Stimulated activated memory B cell treated with anti-CD40 and anti-IgM and Interleukin-4, amounts not matched to agents 10 μg/mL and 1 μg/mL and 100 μg/mL, for 72 hours (primary cell): ENCODE measurements around the gene PDGFA.
A peak's percentile ranks its signal among the peaks of the same experiment; 100 is the strongest.

Experiments used
- ATAC-seq: fragments of 150-1000 bp; cut with Tn5 transposase; 2 replicates; pipeline ENCODE4 v1.10.0; 2021
- H3K27ac Mint-ChIP-seq: one replicate; pipeline ENCODE4 v1.8.0; 2022; ENCODE audit warnings: mild to moderate bottlenecking, mixed read lengths
- H3K27me3 Mint-ChIP-seq: one replicate; pipeline ENCODE4 v1.8.0; 2022; ENCODE audit warnings: mixed read lengths
- H3K36me3 Mint-ChIP-seq: one replicate; pipeline ENCODE4 v1.8.0; 2022; ENCODE audit warnings: mixed read lengths
- H3K4me1 Mint-ChIP-seq: one replicate; pipeline ENCODE4 v1.8.0; 2022; ENCODE audit warnings: mixed read lengths
- H3K4me3 Mint-ChIP-seq: one replicate; pipeline ENCODE4 v1.8.0; 2022; ENCODE audit warnings: mild to moderate bottlenecking, moderate library complexity, mixed read lengths
- H3K9me3 Mint-ChIP-seq: one replicate; pipeline ENCODE4 v1.8.0; 2022; ENCODE audit warnings: mixed read lengths

The PDGFA gene

GRCh38 chr7:517774-518629, 1.6 kb downstream of the PDGFA start:
- peaks cover 43% of the 10 kb centered on the region for H3K27me3 Mint-ChIP-seq
- H3K4me1 Mint-ChIP-seq = peaks cover 21% of the 10 kb centered on the region
- H3K27ac Mint-ChIP-seq = no peak overlapping the region
- H3K36me3 Mint-ChIP-seq = no peaks in the 10 kb centered on the region
- no peak for ATAC-seq
- peak overlapping the region; percentile 80 for H3K4me3 Mint-ChIP-seq
- H3K9me3 Mint-ChIP-seq = no peaks in the 10 kb centered on the region

DNA sequence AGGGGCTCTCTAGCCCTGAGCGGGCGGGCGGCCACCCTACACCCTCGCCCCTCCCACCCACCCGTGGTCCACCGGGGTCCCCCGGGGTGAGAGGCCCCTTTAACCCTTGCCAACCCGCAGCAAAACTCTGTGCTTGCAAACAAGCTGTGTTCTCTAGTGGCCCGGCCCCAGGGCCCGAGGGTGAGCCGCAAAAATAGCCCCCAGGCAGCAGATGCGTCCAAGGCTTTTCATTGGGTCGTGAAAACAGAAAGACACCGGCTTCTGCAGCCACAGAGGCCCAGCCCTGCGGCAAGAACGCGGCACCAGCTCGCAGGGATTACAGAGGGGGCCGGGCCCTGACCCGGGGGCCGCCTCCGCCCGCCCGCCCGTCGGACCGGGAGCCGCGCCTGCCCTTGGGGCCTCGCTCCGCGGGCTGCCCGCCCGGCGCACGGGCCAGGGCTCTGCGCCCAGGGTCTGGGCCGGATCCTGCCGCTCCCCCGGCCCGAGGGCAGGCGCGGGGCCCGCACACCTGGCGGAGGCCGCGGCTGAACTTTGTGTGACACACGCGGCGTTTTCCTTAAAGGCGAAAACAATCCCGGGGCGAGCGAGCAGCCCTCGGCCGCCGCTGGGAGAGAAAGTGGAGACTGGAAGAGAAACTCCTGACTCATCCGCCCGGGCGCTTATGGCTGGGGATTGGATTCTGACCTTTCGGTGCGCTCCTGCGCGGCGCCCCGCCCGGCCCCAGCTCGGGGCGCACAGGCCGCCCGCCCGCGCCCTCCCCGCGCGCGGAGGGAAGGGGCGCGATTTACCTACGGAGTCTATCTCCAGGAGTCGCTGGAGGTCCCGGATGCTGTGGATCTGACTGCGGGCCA, 2.8 kb downstream of the PDGFA start:
- Mint-ChIP-seq H3K4me3 (no peak overlapping the region), H3K36me3 (no peaks in the 10 kb centered on the region), H3K27ac (no peak overlapping the region), H3K27me3 (peaks cover 43% of the 10 kb centered on the region), H3K4me1 (peaks cover 15% of the 10 kb centered on the region), H3K9me3 (no peaks in the 10 kb centered on the region)
- ATAC-seq = no peak

GRCh38 chr7:516216-516605, 3.4 kb downstream of the PDGFA start:
- no peak overlapping the region for H3K4me3 Mint-ChIP-seq
- H3K27me3 Mint-ChIP-seq = peaks cover 39% of the 10 kb centered on the region

GRCh38 chr7:515628-516027, 4.0 kb downstream of the PDGFA start:
- no peaks in the 10 kb centered on the region for H3K36me3 Mint-ChIP-seq
- ATAC-seq = no peak
- H3K4me1 Mint-ChIP-seq = peaks cover 7% of the 10 kb centered on the region
- peaks cover 34% of the 10 kb centered on the region for H3K27me3 Mint-ChIP-seq
- H3K4me3 Mint-ChIP-seq = no peak overlapping the region
- H3K27ac Mint-ChIP-seq = no peak overlapping the region
- no peaks in the 10 kb centered on the region for H3K9me3 Mint-ChIP-seq

More at GRCh38 chr7:516216-516605, 3.4 kb downstream of the PDGFA start:
- Mint-ChIP-seq H3K4me1 (peaks cover 12% of the 10 kb centered on the region), H3K9me3 (no peaks in the 10 kb centered on the region), H3K36me3 (no peaks in the 10 kb centered on the region), H3K27ac (no peak overlapping the region)
- ATAC-seq = no peak

DNA sequence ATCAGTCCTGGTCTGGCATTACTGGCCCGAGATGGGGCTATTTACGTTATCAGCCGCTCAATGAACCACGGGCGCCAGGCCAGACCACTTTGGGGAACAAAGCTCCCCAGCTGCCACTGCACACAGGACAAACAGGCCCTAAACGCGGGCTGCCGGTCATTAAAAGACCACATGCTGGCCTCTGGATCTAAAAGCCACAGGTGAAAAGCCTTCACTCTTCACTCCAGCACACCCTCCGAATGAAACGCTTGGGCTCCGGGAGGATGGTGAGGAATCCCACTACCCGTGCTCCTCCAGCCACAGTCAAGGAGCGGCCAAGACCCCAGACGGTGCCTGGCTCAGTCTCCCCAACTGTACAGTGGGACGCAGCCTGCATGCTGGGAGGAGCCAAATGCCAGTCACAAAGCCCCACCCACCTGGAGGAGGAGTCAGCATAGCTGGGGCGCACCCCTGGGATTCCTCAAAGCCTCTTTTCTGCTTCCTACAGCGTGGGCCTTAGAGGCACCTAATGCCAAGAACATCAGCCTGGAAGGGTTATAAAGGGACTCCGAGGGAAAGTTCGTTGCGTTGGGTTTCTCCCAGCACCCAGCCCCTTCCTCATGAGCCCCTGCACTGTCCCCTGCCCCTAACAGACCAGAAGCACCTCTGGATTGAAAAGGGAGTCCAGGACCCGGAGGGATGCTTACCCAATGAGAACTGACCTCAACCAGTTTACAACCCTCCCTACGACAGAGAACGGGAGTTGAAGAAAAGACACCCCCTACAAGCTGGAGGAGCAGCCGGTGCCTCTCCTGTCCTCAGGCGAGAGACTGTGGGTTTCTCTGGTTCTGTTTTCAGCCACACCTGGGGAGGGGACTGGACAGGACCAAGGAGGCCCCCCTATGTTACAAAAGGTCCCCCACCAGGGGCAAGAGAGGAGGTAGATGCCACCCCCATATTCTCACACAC, 4.7 kb downstream of the PDGFA start:
- H3K4me1 Mint-ChIP-seq = peaks cover 7% of the 10 kb centered on the region
- H3K27ac Mint-ChIP-seq = no peak overlapping the region
- H3K4me3 Mint-ChIP-seq = no peak overlapping the region

DNA sequence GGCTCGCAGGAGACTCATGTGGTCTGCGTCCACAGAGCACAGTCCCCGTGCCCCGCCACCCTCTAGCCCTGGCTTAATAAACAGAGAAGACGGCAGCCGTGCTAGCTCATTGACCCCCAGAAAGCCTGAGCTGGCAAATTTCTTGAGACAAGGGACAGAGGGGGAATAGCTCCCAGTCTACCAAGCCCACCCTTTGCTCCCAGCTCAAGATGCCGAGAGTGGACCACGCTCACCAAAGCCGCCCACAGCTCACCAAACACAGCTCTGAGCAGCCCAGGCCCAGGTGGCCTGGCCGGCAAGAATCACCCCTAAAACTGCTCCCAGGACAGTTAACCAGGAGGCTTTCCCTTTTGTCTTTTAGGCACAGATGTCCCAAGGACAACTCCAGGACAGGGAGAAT, 5.4 kb downstream of the PDGFA start:
- no peak for ATAC-seq

More for the DNA sequence above, 4.7 kb downstream of the PDGFA start:
- Mint-ChIP-seq H3K36me3 (no peaks in the 10 kb centered on the region), H3K9me3 (no peaks in the 10 kb centered on the region), H3K27me3 (peaks cover 34% of the 10 kb centered on the region)
- no peak for ATAC-seq

DNA sequence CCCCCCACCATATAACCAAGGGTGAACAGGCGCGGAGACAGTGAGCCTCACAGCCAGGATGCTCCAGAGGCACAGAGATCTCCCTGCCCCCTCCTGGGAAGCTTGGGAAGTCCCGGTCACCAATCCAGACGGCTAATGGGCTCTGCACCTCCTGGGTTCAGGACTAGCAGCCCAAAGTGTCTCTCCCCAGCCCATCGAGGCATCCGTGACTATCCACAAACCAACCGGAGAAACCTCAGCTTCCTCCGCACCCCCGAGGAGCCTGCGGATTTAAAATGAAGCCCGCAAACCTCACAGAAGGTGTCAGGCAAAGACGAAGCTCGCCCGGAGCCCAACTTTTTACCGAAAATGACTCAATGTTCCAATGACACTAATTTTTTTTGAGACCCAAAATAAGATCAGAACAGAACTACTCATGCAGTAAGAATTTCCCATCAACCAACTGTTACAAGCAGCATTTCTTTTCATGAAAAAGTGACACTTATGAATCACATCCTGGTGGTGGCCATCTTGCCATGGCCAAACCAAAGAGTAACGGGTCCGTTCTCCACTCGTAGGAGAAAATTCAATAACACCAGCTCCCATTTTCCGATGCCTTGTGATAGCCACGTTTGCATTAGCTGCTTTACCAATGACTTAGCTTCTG, 6.0 kb downstream of the PDGFA start:
- H3K4me3 Mint-ChIP-seq = no peak overlapping the region
- peaks cover 30% of the 10 kb centered on the region for H3K27me3 Mint-ChIP-seq
- no peaks in the 10 kb centered on the region for H3K9me3 Mint-ChIP-seq
- ATAC-seq = no peak
- no peaks in the 10 kb centered on the region for H3K36me3 Mint-ChIP-seq
- no peak overlapping the region for H3K27ac Mint-ChIP-seq
- peaks cover 7% of the 10 kb centered on the region for H3K4me1 Mint-ChIP-seq

More for the DNA sequence above, 5.4 kb downstream of the PDGFA start:
- Mint-ChIP-seq H3K9me3 (no peaks in the 10 kb centered on the region), H3K4me1 (peaks cover 7% of the 10 kb centered on the region), H3K36me3 (no peaks in the 10 kb centered on the region), H3K27me3 (peaks cover 34% of the 10 kb centered on the region), H3K4me3 (no peak overlapping the region), H3K27ac (no peak overlapping the region)

DNA sequence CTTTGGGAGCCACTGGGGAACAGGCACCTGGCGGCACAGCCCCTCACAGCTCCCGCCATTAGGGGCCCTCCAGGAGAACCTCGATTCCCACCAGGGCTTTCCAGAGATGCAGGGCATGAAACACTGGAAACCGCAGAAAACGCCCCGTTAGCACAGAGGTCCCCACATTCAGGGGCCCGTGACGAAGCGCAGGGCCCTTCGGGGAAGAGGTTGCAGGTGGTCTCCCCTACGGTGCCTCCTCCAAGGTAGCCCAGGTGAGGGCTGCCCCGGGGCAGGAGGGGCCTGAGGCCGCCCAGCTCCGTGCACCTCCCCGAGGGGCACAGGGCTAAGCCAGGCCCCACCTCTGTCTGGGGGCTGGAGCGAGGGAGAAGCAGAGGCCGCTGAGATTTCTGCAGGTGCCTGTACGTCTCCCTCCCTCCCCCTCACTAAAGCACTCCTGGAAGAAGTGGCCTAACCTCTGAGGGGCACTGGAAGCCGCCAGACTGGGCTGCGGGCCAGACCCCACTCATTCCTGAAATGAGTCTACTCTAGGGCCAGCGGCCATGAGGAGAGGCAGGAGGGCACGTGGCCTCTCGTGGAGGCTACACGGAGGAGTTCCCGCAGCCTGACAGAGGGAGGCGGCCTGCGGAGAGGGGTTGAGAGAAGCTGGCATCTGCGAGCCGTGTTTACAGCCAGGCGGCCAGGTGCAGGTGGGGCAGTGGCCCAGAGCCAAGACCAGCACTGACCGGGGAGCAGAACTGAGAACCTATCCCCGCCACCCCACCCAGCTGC, 6.9 kb downstream of the PDGFA start:
- no peak overlapping the region for H3K4me3 Mint-ChIP-seq
- no peak overlapping the region for H3K27ac Mint-ChIP-seq
- H3K36me3 Mint-ChIP-seq = no peaks in the 10 kb centered on the region
- peaks cover 2% of the 10 kb centered on the region for H3K4me1 Mint-ChIP-seq
- H3K9me3 Mint-ChIP-seq = no peaks in the 10 kb centered on the region
- no peak for ATAC-seq
- H3K27me3 Mint-ChIP-seq = peaks cover 21% of the 10 kb centered on the region

GRCh38 chr7:512146-512510, 7.5 kb downstream of the PDGFA start:
- Mint-ChIP-seq H3K27me3 (peaks cover 18% of the 10 kb centered on the region), H3K4me1 (no peaks in the 10 kb centered on the region), H3K4me3 (no peak overlapping the region), H3K9me3 (no peaks in the 10 kb centered on the region), H3K36me3 (no peaks in the 10 kb centered on the region), H3K27ac (no peak overlapping the region)
- ATAC-seq = no peak

DNA sequence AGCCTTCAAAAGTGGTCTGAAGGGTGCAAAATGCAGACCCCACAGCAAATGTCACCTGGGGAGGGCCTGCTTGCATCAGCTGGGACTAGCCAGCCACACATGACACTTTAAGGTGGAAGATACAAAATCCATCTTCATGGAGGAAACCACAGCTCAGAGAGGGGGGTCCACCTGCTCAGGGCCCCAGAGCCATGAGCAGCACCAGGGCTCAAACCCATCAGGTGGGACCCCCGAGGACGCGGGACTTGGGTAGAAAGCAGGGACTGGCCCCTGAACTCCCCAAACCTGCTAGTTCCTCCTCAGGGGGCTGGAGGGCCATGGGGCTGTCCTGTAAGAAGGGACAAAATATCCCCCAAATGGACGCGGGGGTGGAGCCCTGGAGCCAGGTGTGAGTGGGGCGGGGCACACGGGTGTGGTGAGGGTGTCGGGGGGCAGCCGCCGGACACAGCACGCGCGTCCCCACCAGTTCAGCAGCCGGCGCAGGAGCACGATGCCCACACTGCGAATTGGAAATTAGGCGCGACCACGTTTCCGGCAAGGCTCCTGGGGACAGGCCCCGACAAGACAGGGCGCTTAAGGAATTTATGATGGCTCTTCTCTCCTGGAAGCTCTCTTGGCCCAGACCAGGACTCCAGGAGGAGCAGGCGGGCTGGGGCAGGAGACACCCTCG, 8.0 kb downstream of the PDGFA start:
- Mint-ChIP-seq H3K9me3 (no peaks in the 10 kb centered on the region), H3K27ac (no peak overlapping the region), H3K36me3 (no peaks in the 10 kb centered on the region), H3K27me3 (peaks cover 18% of the 10 kb centered on the region), H3K4me1 (no peaks in the 10 kb centered on the region), H3K4me3 (no peak overlapping the region)
- ATAC-seq = no peak

DNA sequence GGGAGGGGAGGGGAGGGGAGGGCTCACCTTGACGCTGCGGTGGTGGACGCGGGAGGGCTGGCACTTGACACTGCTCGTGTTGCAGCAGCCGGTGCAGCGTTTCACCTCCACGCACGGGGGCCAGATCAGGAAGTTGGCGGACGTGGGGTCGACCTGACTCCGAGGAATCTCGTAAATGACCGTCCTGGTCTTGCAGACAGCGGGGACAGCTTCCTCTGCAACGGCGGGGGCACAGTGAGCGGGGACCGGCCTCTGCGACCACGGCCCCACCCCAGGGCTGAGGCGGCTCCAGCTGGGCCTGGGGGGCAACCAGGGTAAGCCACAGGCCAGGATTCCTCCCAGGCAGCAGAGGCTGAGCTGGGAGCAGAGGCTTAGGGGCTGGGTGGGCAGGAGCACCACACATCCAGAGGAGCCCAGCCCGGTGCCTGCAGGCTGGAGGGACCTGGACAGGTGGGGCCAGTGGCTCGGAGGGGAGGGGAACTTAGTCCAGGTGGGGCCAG, 8.8 kb downstream of the PDGFA start:
- Mint-ChIP-seq H3K4me1 (no peaks in the 10 kb centered on the region), H3K27me3 (peaks cover 12% of the 10 kb centered on the region), H3K9me3 (no peaks in the 10 kb centered on the region), H3K36me3 (no peaks in the 10 kb centered on the region), H3K4me3 (no peak overlapping the region), H3K27ac (no peak overlapping the region)
- no peak for ATAC-seq

DNA sequence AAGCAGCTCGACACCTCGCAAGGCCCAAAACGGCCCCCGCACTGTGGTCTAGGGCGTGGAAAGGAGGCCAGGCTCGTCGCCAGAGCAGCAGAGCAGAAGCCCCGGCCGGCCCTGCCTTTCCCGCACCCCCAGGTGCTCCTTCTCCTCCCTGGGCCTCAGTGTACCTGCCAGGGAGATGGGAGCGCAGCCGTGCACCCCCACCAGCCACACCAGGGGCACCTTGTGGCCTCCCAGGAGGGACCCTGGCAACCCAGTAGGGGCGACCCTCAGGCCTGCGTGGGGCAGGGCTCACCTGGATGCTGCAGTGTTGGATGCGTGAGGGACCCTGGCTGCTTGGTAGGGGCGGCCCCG, 9.5 kb downstream of the PDGFA start:
- H3K9me3 Mint-ChIP-seq = no peaks in the 10 kb centered on the region
- peak; percentile 18 for ATAC-seq
- H3K4me3 Mint-ChIP-seq = no peak overlapping the region
- H3K27me3 Mint-ChIP-seq = peaks cover 5% of the 10 kb centered on the region
- H3K36me3 Mint-ChIP-seq = no peaks in the 10 kb centered on the region
- H3K4me1 Mint-ChIP-seq = no peaks in the 10 kb centered on the region
- H3K27ac Mint-ChIP-seq = no peak overlapping the region

- Mint-ChIP-seq H3K4me1 (no peaks in the 10 kb centered on the region), H3K27me3 (no peaks in the 10 kb centered on the region), H3K9me3 (no peaks in the 10 kb centered on the region), H3K27ac (no peak overlapping the region), H3K4me3 (no peak overlapping the region), H3K36me3 (no peaks in the 10 kb centered on the region)
- ATAC-seq = no peak
These were observed 10.1 kb downstream of the PDGFA start for GRCh38 chr7:509426-510130.
